Kidney (tissue), 14 donors: Measurements from ENCODE around the gene NUBP2. TPM values are rescaled to one million over a fixed set of nuclear protein-coding genes. Genes with fewer than 3 reads are reported as not detected.
A peak's percentile ranks its signal among the peaks of the same experiment; 100 is the strongest.

Experiments
- DNase-seq, 5 donors: peaks; one replicate each; pipeline ENCODE4 v3.0.0-alpha.2; 2013 to 2020
- FAIRE-seq: peaks from 2 replicates; lab custom pipeline; 2012; peaks lifted over from hg19 to GRCh38; lab: Jason Lieb, UNC
- H3K27ac ChIP-seq, 2 donors: one replicate each; pipeline ENCODE4 v1.7.0; 2013; ENCODE audit warnings: low read depth in 2 of 2, low read length in 2 of 2, inconsistent platforms in 1 of 2
- H3K27me3 ChIP-seq: one replicate; pipeline ENCODE4 v1.7.1; 2013; ENCODE audit warnings: low read length, inconsistent platforms; ENCODE audit not compliant: control insufficient read depth, insufficient read depth
- H3K36me3 ChIP-seq, 3 donors: one replicate each; pipeline versions ENCODE4 v1.7.0 to v1.7.1; 2013; ENCODE audit warnings: low read length in 3 of 3, control low read depth in 1 of 3, inconsistent platforms in 1 of 3; ENCODE audit not compliant: insufficient read depth in 3 of 3, control insufficient read depth in 2 of 3
- H3K4me1 ChIP-seq, 3 donors: one replicate each; pipeline versions ENCODE4 v1.7.0 to v1.7.1; 2013; ENCODE audit warnings: low read length in 3 of 3, inconsistent platforms in 1 of 3, low read depth in 1 of 3; ENCODE audit not compliant: control insufficient read depth in 2 of 3, insufficient read depth in 2 of 3
- H3K4me3 ChIP-seq, 3 donors: one replicate each; pipeline versions ENCODE4 v1.7.0 to v1.8.1; 2013; ENCODE audit warnings: low read length in 3 of 3, control low read depth in 1 of 3, inconsistent platforms in 1 of 3
- H3K9ac ChIP-seq, 3 donors: one replicate each; pipeline versions ENCODE4 v1.7.0 to v1.7.1; 2013; ENCODE audit warnings: low read length in 3 of 3, control low read depth in 1 of 3, inconsistent platforms in 1 of 3
- H3K9me3 ChIP-seq, 3 donors: one replicate each; pipeline versions ENCODE4 v1.7.0 to v1.7.1; 2013; ENCODE audit warnings: low read length in 3 of 3, control low read depth in 1 of 3, inconsistent platforms in 1 of 3; ENCODE audit not compliant: control insufficient read depth in 2 of 3, insufficient read depth in 1 of 3
- intact Hi-C: fragments of 100-400 bp; cut with DNase I; formaldehyde crosslinking; loops from one replicate; pipeline ENCODE4 v1.11.1; 2022
- polyA plus RNA-seq: library from polyadenylated mRNA; stranded (reverse); fragments of 350-450 nt; fragmentation: Illumina TruSeq; extraction: RNeasy Lipid Tissue Mini Kit (QIAGEN cat#74804); gene quantifications from one replicate; pipeline ENCODE4 v1.2.3, GENCODE V29; 2014; ENCODE audit warnings: low read depth, low replicate concordance; ENCODE audit not compliant: insufficient read depth
- total RNA-seq: library from RNA; stranded (reverse); fragmentation: NEBNext Ultra II Directional; extraction: Animal tissue kit (Norgen Biotek cat#: 25700); gene quantifications from one replicate; pipeline ENCODE4 v1.2.1, GENCODE V29; 2021
- TF ChIP-seq, protein P1 (sequence below): IDR thresholded peaks from 3 replicates; pipeline ENCODE4 v1.5.1; 2012; ENCODE audit warnings: mild to moderate bottlenecking, moderate library complexity, borderline replicate concordance; ENCODE audit not compliant: insufficient read depth; ENCODE audit errors: extremely low read depth
- donor health status: control.
- donor health status: control.
- donor health status: control.
- donor health status: control.
- donor health status: control.
- donor health status: DM: yes; HTN: yes; CAD: no.
- donor health status: Normal renal cell carcinoma (clear cell type).

Gene NUBP2
- total and polyA plus RNA-seq, 2 donors from 2014 or later = 42.8 to 71.1 TPM

DNA sequence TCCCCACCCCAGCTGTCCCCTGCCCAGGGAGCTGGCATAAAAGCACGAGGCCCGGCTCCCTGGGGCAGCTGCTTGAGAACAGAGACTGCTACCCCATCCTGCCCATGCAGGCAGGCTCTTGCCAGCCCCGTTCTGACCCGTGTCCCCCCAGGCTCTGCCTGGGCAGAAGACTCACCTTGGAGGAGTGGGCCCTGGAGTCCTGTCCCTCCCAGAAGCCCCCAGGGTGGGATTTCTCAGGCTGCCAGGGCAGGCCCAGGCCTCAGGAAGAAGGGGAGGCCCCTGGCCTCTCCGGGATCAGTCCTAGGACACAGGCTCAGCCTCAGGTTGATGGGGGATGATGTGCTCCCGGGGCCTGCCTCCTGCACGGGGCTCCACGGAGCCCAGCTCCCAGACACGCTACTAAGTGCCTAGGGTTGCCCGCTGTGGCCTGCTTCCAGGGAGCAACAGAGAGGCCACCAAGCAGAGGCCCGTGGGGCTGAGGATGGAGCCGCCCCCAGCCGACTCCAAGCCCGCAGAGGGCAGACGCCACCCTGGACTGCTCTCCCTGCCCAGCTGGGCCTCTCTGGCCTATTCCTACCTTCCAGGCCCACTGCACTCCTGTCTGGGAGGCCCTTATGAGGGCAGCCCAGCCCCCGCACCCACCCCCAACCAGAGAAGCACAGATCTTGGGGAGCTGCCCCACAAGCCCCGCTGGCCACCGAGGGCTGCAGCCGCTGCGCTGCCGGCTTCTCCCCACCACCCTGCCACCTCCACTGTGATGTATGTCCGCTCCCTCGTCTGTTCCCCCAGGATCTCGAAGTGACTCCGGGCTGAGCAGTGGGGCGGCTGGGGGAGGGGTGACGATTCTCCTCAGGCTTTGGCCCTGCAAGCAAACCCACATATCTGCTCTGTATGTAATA is 13.1 kb upstream of the NUBP2 start:
- Histone ChIP-seq H3K36me3 (peaks cover 0 to 11% (median 7%) of the 10 kb centered on the region in 3 donors), H3K9me3 (no peaks in the 10 kb centered on the region), H3K27me3 (no peaks in the 10 kb centered on the region), H3K9ac (peak overlapping the region in 1 of 3 donors; percentile 22), H3K4me1 (peaks cover 0 to 23% (median 6%) of the 10 kb centered on the region in 3 donors), H3K4me3 (peak overlapping the region in 1 of 3 donors; percentile 76), H3K27ac (peak overlapping the region in 1 of 2 donors; percentile 16)
- TF ChIP-seq, protein P1, sequence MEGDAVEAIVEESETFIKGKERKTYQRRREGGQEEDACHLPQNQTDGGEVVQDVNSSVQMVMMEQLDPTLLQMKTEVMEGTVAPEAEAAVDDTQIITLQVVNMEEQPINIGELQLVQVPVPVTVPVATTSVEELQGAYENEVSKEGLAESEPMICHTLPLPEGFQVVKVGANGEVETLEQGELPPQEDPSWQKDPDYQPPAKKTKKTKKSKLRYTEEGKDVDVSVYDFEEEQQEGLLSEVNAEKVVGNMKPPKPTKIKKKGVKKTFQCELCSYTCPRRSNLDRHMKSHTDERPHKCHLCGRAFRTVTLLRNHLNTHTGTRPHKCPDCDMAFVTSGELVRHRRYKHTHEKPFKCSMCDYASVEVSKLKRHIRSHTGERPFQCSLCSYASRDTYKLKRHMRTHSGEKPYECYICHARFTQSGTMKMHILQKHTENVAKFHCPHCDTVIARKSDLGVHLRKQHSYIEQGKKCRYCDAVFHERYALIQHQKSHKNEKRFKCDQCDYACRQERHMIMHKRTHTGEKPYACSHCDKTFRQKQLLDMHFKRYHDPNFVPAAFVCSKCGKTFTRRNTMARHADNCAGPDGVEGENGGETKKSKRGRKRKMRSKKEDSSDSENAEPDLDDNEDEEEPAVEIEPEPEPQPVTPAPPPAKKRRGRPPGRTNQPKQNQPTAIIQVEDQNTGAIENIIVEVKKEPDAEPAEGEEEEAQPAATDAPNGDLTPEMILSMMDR = no peak
- no peak for FAIRE-seq
- DNase-seq = peak in 1 of 5 donors; percentile 56
- intact Hi-C loops = no loop called here

DNA sequence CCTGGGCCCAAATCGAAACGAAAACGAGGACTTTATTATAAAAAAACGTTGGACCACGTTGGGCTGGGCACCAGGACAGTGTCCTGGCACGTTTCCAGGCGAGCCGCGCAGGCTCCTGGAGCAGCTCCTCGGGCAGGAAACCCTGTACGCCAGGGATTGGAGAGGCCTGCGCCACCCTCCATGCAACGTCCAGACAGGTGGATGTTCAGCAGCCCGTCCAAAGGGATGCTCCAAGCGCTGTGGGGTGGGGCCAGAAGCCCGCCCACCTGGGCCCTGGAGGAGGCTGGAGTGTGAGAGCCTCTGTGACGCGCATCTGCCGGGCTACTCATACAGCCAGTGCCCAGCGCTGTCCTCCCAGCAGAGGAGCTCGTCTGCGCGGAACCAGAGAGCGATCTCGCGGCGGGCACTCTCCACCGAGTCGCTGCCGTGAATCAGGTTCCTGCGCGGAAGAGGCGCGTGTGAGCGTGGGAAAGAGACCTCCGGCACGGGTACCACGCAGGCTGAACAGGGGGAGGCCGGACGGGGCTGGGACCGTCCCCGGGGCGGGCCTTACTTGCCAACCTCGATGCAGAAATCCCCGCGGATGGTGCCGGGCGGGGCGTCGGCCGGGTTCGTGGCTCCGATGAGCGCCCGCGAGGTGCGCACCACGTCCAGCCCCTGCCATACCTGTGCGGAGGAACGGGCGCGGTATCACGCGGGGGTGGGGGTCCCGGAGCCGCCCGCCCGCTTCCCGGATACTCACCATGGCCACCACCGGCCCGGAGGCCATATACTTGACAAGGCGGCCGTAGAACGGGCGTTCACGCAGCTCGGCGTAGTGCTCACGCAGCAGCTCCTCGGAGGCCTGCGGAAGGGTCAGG is 12.2 kb upstream of the NUBP2 start:
- H3K4me3 ChIP-seq = peak overlapping the region in 2 of 3 donors; percentile 32 to 76
- DNase-seq = peak in 3 of 5 donors; percentile 29 to 91 (median 69)
- intact Hi-C loops = no loop called here
- peak overlapping the region in 1 of 2 donors; percentile 16 for H3K27ac ChIP-seq
- peaks cover 0 to 6% (median 3%) of the 10 kb centered on the region in 3 donors for H3K36me3 ChIP-seq
- peak overlapping the region in 2 of 3 donors; percentile 2 to 22 for H3K9ac ChIP-seq
- no peaks in the 10 kb centered on the region for H3K9me3 ChIP-seq
- TF ChIP-seq, protein P1 = no peak
- H3K27me3 ChIP-seq = no peaks in the 10 kb centered on the region
- H3K4me1 ChIP-seq = peaks cover 0 to 24% (median 6%) of the 10 kb centered on the region in 3 donors
- no peak for FAIRE-seq

DNA sequence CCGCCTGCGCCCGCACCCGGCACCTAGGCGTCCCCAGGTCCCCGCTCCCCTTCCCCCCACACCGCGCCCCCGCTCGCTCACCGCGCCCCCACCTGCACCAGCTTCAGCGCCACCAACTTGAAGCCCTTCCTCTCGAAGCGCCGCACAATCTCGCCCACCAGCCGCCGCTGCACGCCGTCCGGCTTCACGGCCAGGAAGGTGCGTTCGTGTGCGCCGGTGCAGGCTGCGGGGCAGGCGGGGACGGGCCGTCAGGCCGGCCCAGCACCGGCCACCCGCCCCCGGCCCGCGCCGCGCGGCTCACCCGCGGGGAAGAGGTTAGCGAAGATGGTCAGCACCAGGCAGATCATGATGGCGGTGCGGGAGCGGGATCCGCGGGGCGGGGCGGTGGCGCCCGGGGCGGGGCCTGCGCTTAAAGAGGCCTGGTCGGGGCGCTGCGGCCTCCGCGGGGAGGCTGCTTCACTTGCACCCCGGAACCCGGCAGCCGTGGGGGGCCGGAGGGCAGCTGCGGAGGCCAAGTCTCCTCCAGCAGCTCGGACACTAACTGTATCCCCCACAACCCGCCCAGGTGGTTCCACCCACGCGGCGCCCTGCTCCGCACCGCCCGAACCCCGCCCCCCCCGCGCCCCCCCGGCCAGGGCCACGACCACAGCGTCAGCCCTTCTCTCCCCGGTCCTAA is 11.4 kb upstream of the NUBP2 start, which contains the start of gene NME3:
Gene NME3, minus strand, starts transcription at position 356 of the 676 bp plus-strand sequence. Its CDS starts 9 bp downstream, at position 347.
- peak within 1 kb of the TSS; percentile 58 to 81 (median 76) for H3K4me3 ChIP-seq
- H3K4me1 ChIP-seq = peaks cover 0 to 24% (median 6%) of the 10 kb centered on the region in 3 donors
- peak within 1 kb of the TSS; percentile 22 to 55 (median 39) for H3K9ac ChIP-seq
- no peak within 1 kb of the TSS for H3K27ac ChIP-seq
- no peaks in the 10 kb centered on the region for H3K27me3 ChIP-seq
- DNase-seq (peak in 4 of 5 donors; percentile 59 to 93 (median 74)), FAIRE-seq (no peak)
- TF ChIP-seq, protein P1 = no peak
- intact Hi-C loops = no loop called here
- H3K36me3 ChIP-seq = peaks cover 0 to 4% (median 3%) of the 10 kb centered on the region in 3 donors
- H3K9me3 ChIP-seq = no peaks in the 10 kb centered on the region
